ENCODE data around the gene RPP25.

- no peak for TF ChIP-seq CTCF (IDR thresholded peaks at IDR 0.05)
- no peak for TF ChIP-seq POLR2A (IDR thresholded peaks at IDR 0.05)
These were observed 47.9 kb downstream of the RPP25 start for GRCh38 chr15:74908635-74909034.

Measured in Peyer's patch (tissue), 4 donors.